ENCODE results near the gene YIPF5. TPM values are rescaled to one million over a fixed set of nuclear protein-coding genes. Genes with fewer than 3 reads are reported as not detected.

Gene YIPF5
- total RNA-seq, 2 donors from 2014 or later, result 44.6 to 60.5 TPM

- Histone ChIP-seq H3K27me3 (no peaks in the 10 kb centered on the region), H3K9me3 (no peaks in the 10 kb centered on the region), H3K36me3 (no peaks in the 10 kb centered on the region), H3K4me1 (no peaks in the 10 kb centered on the region), H3K9ac (ENCODE audit: low read depth in 2 of 2, low read length in 2 of 2) (no peak overlapping the region), H3K4me3 (no peak overlapping the region), H3K27ac (no peak overlapping the region)
- TF ChIP-seq CTCF (IDR thresholded peaks at IDR 0.05), result no peak
- intact Hi-C loops (cut with DNase I), result no loop called here
- DNase-seq, result no peak
Observed at GRCh38 chr5:144120661-144121180, 49.7 kb downstream of the YIPF5 start.

- no peak overlapping the region for H3K9ac ChIP-seq (ENCODE audit: low read depth in 2 of 2, low read length in 2 of 2)
- no peak overlapping the region for H3K4me3 ChIP-seq
- no peaks in the 10 kb centered on the region for H3K9me3 ChIP-seq
- TF ChIP-seq CTCF (IDR thresholded peaks at IDR 0.05), result no peak
- DNase-seq, result no peak
- H3K4me1 ChIP-seq, result no peaks in the 10 kb centered on the region
- intact Hi-C loops (cut with DNase I), result no loop called here
- H3K36me3 ChIP-seq, result no peaks in the 10 kb centered on the region
- H3K27me3 ChIP-seq, result no peaks in the 10 kb centered on the region
- H3K27ac ChIP-seq, result no peak overlapping the region
Observed at GRCh38 chr5:144117412-144117811, 53.0 kb downstream of the YIPF5 start.

- H3K27ac ChIP-seq, result no peak overlapping the region
- intact Hi-C loops (cut with DNase I), result no loop called here
- no peaks in the 10 kb centered on the region for H3K4me1 ChIP-seq
- no peaks in the 10 kb centered on the region for H3K27me3 ChIP-seq
- no peak overlapping the region for H3K9ac ChIP-seq (ENCODE audit: low read depth in 2 of 2, low read length in 2 of 2)
- no peaks in the 10 kb centered on the region for H3K9me3 ChIP-seq
- DNase-seq, result no peak
- TF ChIP-seq CTCF (IDR thresholded peaks at IDR 0.05), result no peak
- H3K4me3 ChIP-seq, result no peak overlapping the region
- no peaks in the 10 kb centered on the region for H3K36me3 ChIP-seq
Observed at GRCh38 chr5:144114571-144114970, 55.9 kb downstream of the YIPF5 start.

Other genes with a start within 250 kb of the YIPF5 start
- gene KCTD16, start 214 bp upstream of the YIPF5 start, total RNA-seq, result under 1 TPM; 0.02 to 0.03 TPM